HepG2 (cell line): ENCODE results near the gene MEGF10. TPM values are rescaled to one million over a fixed set of nuclear protein-coding genes. Genes with fewer than 3 reads are reported as not detected.
A peak's percentile ranks its signal among the peaks of the same experiment; 100 is the strongest.

Experiments used
- ATAC-seq: fragments of 200-7000 bp; cut with Tn5 transposase; 3 replicates; pipeline ENCODE4 v1.9.1; 2020; ENCODE audit warnings: mild to moderate bottlenecking, moderate library complexity
- BruUV-seq: library from RNA; stranded (reverse); fragments of 400-500 nt; replicated peaks from 2 replicates; lab custom pipeline; 2021; lab: Mats Ljungman, UMichigan
- CTCF ChIA-PET: fragments of 300-600 bp; formaldehyde crosslinking; extraction: SDS; loops from one replicate; lab custom pipeline; 2021; ENCODE audit warnings: low total read pairs, inconsistent platforms, low intra/inter-chr PET ratio; lab: Yijun Ruan, JAX
- POLR2A ChIA-PET: fragments of 350-600 bp; sonication (Branson Sonifier 250); formaldehyde crosslinking; loops from one replicate; lab custom pipeline; 2020; ENCODE audit warnings: antibody characterized with exemption, inconsistent platforms; lab: Yijun Ruan, JAX
- DNase-seq: peaks from one replicate; pipeline ENCODE4 v3.0.0-alpha.2; 2015; ENCODE audit warnings: low spot score
- FAIRE-seq: peaks from 3 replicates; lab custom pipeline; 2011; peaks lifted over from hg19 to GRCh38; lab: Jason Lieb, UNC
- H2AFZ ChIP-seq: one replicate; pipeline ENCODE4 v1.6.1; 2011; ENCODE audit warnings: low read length, inconsistent platforms
- H3K27ac ChIP-seq: fragments of 300-600 bp; 3 replicates; pipeline ENCODE4 v1.8.0; 2011; ENCODE audit warnings: mixed run types, mild to moderate bottlenecking, mixed read lengths, low read length, inconsistent platforms; ENCODE audit not compliant: insufficient read depth; ENCODE audit errors: extremely low read length
- H3K27me3 ChIP-seq, 2 experiments: fragments of 200-600 bp in 1 of 2; 2 replicates in 1 of 2; 3 replicates in 1 of 2; pipeline versions ENCODE4 v1.6.0 to v1.8.0; 2011; ENCODE audit warnings: low read length in 2 of 2, mild to moderate bottlenecking in 2 of 2, moderate library complexity in 2 of 2, inconsistent platforms in 1 of 2; ENCODE audit not compliant: insufficient read depth in 2 of 2, control insufficient read depth in 1 of 2
- H3K36me3 ChIP-seq, 2 experiments: fragments of 200-600 bp in 1 of 2; replicated peaks in 1 of 2; 2 replicates in 1 of 2; 3 replicates in 1 of 2; pipeline versions ENCODE4 v1.5.1 to v1.8.0; 2011; ENCODE audit warnings: low read length in 2 of 2, inconsistent platforms in 1 of 2; ENCODE audit not compliant: insufficient read depth in 2 of 2, control insufficient read depth in 1 of 2
- H3K4me1 ChIP-seq: 2 replicates; pipeline ENCODE4 v1.5.1; 2012; ENCODE audit warnings: low read length, inconsistent platforms; ENCODE audit not compliant: insufficient read depth
- H3K4me2 ChIP-seq: 2 replicates; pipeline ENCODE4 v1.6.0; 2011; ENCODE audit warnings: low read depth, low read length, inconsistent platforms
- H3K4me3 ChIP-seq, 3 experiments: fragments of 200-600 bp in 1 of 3; sonication (generic), shearing (Covaris generic) in 1 of 3; replicated peaks in 1 of 3; 2 replicates each; pipeline ENCODE4 v1.5.1; 2011 to 2016; ENCODE audit warnings: low read length in 3 of 3, inconsistent platforms in 2 of 3, low read depth in 2 of 3, mild to moderate bottlenecking in 2 of 3, control low read depth in 1 of 3, mixed read lengths in 1 of 3; ENCODE audit not compliant: insufficient read depth in 1 of 3
- H3K79me2 ChIP-seq: one replicate; pipeline ENCODE4 v1.6.1; 2011; ENCODE audit warnings: low read length, inconsistent platforms; ENCODE audit not compliant: insufficient read depth
- H3K9ac ChIP-seq: 2 replicates; pipeline ENCODE4 v1.6.0; 2011; ENCODE audit warnings: mild to moderate bottlenecking, low read depth, low read length, inconsistent platforms; ENCODE audit not compliant: insufficient read depth
- H3K9me3 ChIP-seq: 2 replicates; pipeline ENCODE4 v1.5.1; 2012; ENCODE audit warnings: mild to moderate bottlenecking, low read length
- H4K20me1 ChIP-seq: 2 replicates; pipeline ENCODE4 v1.6.0; 2011; ENCODE audit warnings: inconsistent platforms, mild to moderate bottlenecking, low read length, moderate library complexity; ENCODE audit not compliant: insufficient read depth
- STAG1 ChIP-seq: sonication (generic); formaldehyde crosslinking; IDR thresholded peaks from 2 replicates; pipeline ENCODE4 v1.4.0; 2020; ENCODE audit warnings: missing genetic modification reagents
- ZFP41 ChIP-seq: sonication (generic); formaldehyde crosslinking; IDR thresholded peaks from 2 replicates; pipeline ENCODE4 v1.4.0; 2020; ENCODE audit warnings: mild to moderate bottlenecking, missing genetic modification reagents, borderline replicate concordance
- ZNF124 ChIP-seq: sonication (generic); formaldehyde crosslinking; IDR thresholded peaks from 2 replicates; pipeline ENCODE4 v1.4.0; 2020; ENCODE audit warnings: missing genetic modification reagents
- WGBS: methylation state at CpG from one replicate; pipeline ENCODE4 v1.1.6; 2017; ENCODE audit warnings: low lambda C conversion rate; 5-methylcytosine and 5-hydroxymethylcytosine counted together
- in situ Hi-C: cut with HindIII; loops from 2 replicates; pipeline ENCODE4 v1.10.0; 2017; ENCODE audit warnings: low pct_unique_long_range_greater_than_20kb; ENCODE audit not compliant: extremely low pct_ligation_motif_present
- intact Hi-C: fragments of 100-400 bp; cut with micrococcal nuclease; formaldehyde crosslinking; loops from one replicate; pipeline ENCODE4 v1.10.0; 2022; ENCODE audit not compliant: unreplicated experiment
- polyA plus RNA-seq, 8 experiments: library from polyadenylated mRNA; depleted of rRNA in 3 of 8; stranded (reverse) in 7 of 8; unstranded in 1 of 8; fragments of >200 nt; fragmentation: Illumina TruSeq in 4 of 8; extraction: Trizol in 4 of 8; gene quantifications; 2 replicates each; pipeline versions ENCODE4 v1.2.1 to v1.2.3, GENCODE V29; 2011 to 2016; ENCODE audit warnings: low read depth in 4 of 8, missing spikeins in 1 of 8, mixed read lengths in 1 of 8; ENCODE audit not compliant: insufficient read depth in 1 of 8
- total RNA-seq, 5 experiments: library from RNA; depleted of rRNA; stranded (reverse); fragments of >200 nt; fragmentation: Illumina TruSeq; extraction: Trizol; gene quantifications; 2 replicates each; pipeline ENCODE4 v1.2.3, GENCODE V29; 2016; ENCODE audit warnings: low read depth in 1 of 5
- TF ChIP-seq, protein P1 (sequence below): sonication (generic); formaldehyde crosslinking; IDR thresholded peaks from 2 replicates; pipeline ENCODE4 v1.4.0; 2020; ENCODE audit warnings: missing genetic modification reagents, borderline replicate concordance
- TF ChIP-seq, protein P2 (sequence below): sonication (generic); formaldehyde crosslinking; conservative IDR thresholded peaks from 2 replicates; pipeline ENCODE4 v1.8.0; 2022; ENCODE audit warnings: low read depth, missing genetic modification reagents

Gene MEGF10
- total and polyA plus RNA-seq, 2 of the 13 experiments (the other 11 are each of a cell fraction or from before 2014, with no cell fraction given), result not detected

DNA sequence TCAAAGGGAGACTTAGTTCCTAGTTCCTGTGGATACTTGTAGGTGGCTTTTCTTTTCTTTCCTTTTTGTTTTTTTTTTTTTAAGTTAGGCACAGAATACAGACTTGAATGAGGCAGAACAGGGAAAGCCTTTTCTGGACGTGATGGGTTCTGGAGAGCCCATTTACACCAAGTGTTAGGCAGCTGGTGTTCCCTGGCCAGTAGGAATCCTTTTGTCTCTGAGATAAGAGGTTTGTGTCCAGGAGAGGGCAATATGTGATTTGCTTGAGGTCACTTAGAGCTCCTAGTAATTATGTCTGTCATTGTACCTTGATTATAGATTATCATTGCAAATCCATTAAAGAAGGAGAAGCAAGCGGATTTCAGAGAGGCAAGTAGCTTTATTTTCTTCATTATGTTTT lies 9.1 kb downstream of the MEGF10 start:
- no peaks in the 10 kb centered on the region for H4K20me1 ChIP-seq
- DNase-seq, result no peak
- no peak overlapping the region for H3K4me3 ChIP-seq
- no peak overlapping the region for H2AFZ ChIP-seq
- H3K36me3 ChIP-seq, result no peaks in the 10 kb centered on the region
- ATAC-seq, result no peak
- WGBS, result 7% methylated on average over 2 of the region's 2 CpGs
- in situ Hi-C loops (no loop called here), intact Hi-C loops (no loop called here)
- no peaks in the 10 kb centered on the region for H3K79me2 ChIP-seq
- H3K9me3 ChIP-seq, result no peaks in the 10 kb centered on the region
- no peaks in the 10 kb centered on the region for H3K4me1 ChIP-seq
- ChIA-PET POLR2A (no interaction called here), CTCF (no interaction called here)
- BruUV-seq, result no TSS peak
- H3K27me3 ChIP-seq, result no peaks in the 10 kb centered on the region
- no peak for TF ChIP-seq ZFP41
- no peak for TF ChIP-seq ZNF124 (CRISPR knock-in tag)
- TF ChIP-seq, protein P1, sequence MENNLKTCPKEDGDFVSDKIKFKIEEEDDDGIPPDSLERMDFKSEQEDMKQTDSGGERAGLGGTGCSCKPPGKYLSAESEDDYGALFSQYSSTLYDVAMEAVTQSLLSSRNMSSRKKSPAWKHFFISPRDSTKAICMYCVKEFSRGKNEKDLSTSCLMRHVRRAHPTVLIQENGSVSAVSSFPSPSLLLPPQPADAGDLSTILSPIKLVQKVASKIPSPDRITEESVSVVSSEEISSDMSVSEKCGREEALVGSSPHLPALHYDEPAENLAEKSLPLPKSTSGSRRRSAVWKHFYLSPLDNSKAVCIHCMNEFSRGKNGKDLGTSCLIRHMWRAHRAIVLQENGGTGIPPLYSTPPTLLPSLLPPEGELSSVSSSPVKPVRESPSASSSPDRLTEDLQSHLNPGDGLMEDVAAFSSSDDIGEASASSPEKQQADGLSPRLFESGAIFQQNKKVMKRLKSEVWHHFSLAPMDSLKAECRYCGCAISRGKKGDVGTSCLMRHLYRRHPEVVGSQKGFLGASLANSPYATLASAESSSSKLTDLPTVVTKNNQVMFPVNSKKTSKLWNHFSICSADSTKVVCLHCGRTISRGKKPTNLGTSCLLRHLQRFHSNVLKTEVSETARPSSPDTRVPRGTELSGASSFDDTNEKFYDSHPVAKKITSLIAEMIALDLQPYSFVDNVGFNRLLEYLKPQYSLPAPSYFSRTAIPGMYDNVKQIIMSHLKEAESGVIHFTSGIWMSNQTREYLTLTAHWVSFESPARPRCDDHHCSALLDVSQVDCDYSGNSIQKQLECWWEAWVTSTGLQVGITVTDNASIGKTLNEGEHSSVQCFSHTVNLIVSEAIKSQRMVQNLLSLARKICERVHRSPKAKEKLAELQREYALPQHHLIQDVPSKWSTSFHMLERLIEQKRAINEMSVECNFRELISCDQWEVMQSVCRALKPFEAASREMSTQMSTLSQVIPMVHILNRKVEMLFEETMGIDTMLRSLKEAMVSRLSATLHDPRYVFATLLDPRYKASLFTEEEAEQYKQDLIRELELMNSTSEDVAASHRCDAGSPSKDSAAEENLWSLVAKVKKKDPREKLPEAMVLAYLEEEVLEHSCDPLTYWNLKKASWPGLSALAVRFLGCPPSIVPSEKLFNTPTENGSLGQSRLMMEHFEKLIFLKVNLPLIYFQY, result no peak
- 0 out of 2 replicates have a peak, but pooled peaks have one; percentile 11 for TF ChIP-seq STAG1 (CRISPR knock-in tag)
- TF ChIP-seq, protein P2, sequence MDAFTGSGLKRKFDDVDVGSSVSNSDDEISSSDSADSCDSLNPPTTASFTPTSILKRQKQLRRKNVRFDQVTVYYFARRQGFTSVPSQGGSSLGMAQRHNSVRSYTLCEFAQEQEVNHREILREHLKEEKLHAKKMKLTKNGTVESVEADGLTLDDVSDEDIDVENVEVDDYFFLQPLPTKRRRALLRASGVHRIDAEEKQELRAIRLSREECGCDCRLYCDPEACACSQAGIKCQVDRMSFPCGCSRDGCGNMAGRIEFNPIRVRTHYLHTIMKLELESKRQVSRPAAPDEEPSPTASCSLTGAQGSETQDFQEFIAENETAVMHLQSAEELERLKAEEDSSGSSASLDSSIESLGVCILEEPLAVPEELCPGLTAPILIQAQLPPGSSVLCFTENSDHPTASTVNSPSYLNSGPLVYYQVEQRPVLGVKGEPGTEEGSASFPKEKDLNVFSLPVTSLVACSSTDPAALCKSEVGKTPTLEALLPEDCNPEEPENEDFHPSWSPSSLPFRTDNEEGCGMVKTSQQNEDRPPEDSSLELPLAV (CRISPR knock-in tag), result no peak
- no peak overlapping the region for H3K9ac ChIP-seq
- no peak for FAIRE-seq
- H3K27ac ChIP-seq, result no peak overlapping the region
- H3K4me2 ChIP-seq, result no peak overlapping the region
